NCI-H2081 (cell line): ENCODE measurements around the gene LARGE1.

Source experiments
- DNase-seq, 2 experiments: peaks; one replicate each; lab custom pipeline; 2025; lab: John Stamatoyannopoulos, UW

LARGE1 gene

GRCh38 chr22:33819743-33820142 is 100.5 kb downstream of the LARGE1 start:
- DNase-seq, result no peak

- DNase-seq, result no peak
Observed at GRCh38 chr22:33817512-33818127, 102.7 kb downstream of the LARGE1 start.

GRCh38 chr22:33812360-33812977 is 107.8 kb downstream of the LARGE1 start:
- DNase-seq, result no peak

GRCh38 chr22:33811686-33812085 is 108.6 kb downstream of the LARGE1 start:
- no peak for DNase-seq

GRCh38 chr22:33811208-33811607 is 109.1 kb downstream of the LARGE1 start:
- DNase-seq, result no peak

- DNase-seq, result no peak
Observed at GRCh38 chr22:33807470-33807869, 112.8 kb downstream of the LARGE1 start.

- DNase-seq, result no peak
Observed at GRCh38 chr22:33806191-33806590, 114.1 kb downstream of the LARGE1 start.

- DNase-seq, result no peak
Observed at GRCh38 chr22:33803371-33804282, 116.6 kb downstream of the LARGE1 start.

- DNase-seq, result no peak
Observed at GRCh38 chr22:33798401-33798800, 121.9 kb downstream of the LARGE1 start.

- no peak for DNase-seq
Observed at GRCh38 chr22:33796494-33796893, 123.8 kb downstream of the LARGE1 start.

GRCh38 chr22:33793475-33793874 is 126.8 kb downstream of the LARGE1 start:
- DNase-seq, result no peak

- DNase-seq, result no peak
Observed at GRCh38 chr22:33792832-33793231, 127.4 kb downstream of the LARGE1 start.

- DNase-seq, result no peak
Observed at GRCh38 chr22:33789690-33790253, 130.5 kb downstream of the LARGE1 start.

GRCh38 chr22:33788927-33789326 is 131.3 kb downstream of the LARGE1 start:
- no peak for DNase-seq

GRCh38 chr22:33787645-33788456 is 132.4 kb downstream of the LARGE1 start:
- DNase-seq, result no peak

- DNase-seq, result no peak
Observed at GRCh38 chr22:33786149-33786548, 134.1 kb downstream of the LARGE1 start.

- DNase-seq, result no peak
Observed at GRCh38 chr22:33785283-33785968, 134.8 kb downstream of the LARGE1 start.

GRCh38 chr22:33781411-33781810 is 138.9 kb downstream of the LARGE1 start:
- DNase-seq, result no peak

GRCh38 chr22:33780531-33781136 is 139.6 kb downstream of the LARGE1 start:
- DNase-seq, result no peak

GRCh38 chr22:33779243-33779642 is 141.0 kb downstream of the LARGE1 start:
- no peak for DNase-seq

GRCh38 chr22:33776491-33776890 is 143.8 kb downstream of the LARGE1 start:
- DNase-seq, result no peak
